Effector memory CD4-positive, alpha-beta T cell (primary cell): ENCODE measurements around the gene UVRAG.
"Not testable (repeated sequence)": the region's sequence is repeated elsewhere in the genome, so short reads cannot be mapped to it uniquely, and the experiment has no call there.

Experiments used
- DNase-seq, 3 donors: peaks; one replicate each; pipeline ENCODE4 v3.0.0-alpha.2; 2020
- H3K27ac ChIP-seq: 2 replicates; pipeline ENCODE4 v1.7.0; 2013; ENCODE audit warnings: mild to moderate bottlenecking, low read length, moderate library complexity; ENCODE audit not compliant: insufficient read depth, poor library complexity, severe bottlenecking
- H3K27me3 ChIP-seq: replicated peaks from 2 replicates; pipeline ENCODE4 v1.7.0; 2013; ENCODE audit warnings: mild to moderate bottlenecking, low read length; ENCODE audit not compliant: insufficient read depth, control insufficient read depth, poor library complexity, severe bottlenecking
- H3K36me3 ChIP-seq: 2 replicates; pipeline ENCODE4 v1.7.0; 2013; ENCODE audit warnings: mild to moderate bottlenecking, low read length, moderate library complexity; ENCODE audit not compliant: control insufficient read depth, insufficient read depth
- H3K4me1 ChIP-seq: 2 replicates; pipeline ENCODE4 v1.7.0; 2013; ENCODE audit warnings: low read length, mild to moderate bottlenecking; ENCODE audit not compliant: control insufficient read depth, insufficient read depth, poor library complexity, severe bottlenecking
- H3K4me3 ChIP-seq: 2 replicates; pipeline ENCODE4 v1.7.0; 2013; ENCODE audit warnings: low read length, low read depth, mild to moderate bottlenecking; ENCODE audit not compliant: insufficient read depth, poor library complexity, severe bottlenecking
- H3K9me3 ChIP-seq: 2 replicates; pipeline ENCODE4 v1.7.0; 2013; ENCODE audit warnings: mild to moderate bottlenecking, low read length, moderate library complexity; ENCODE audit not compliant: control insufficient read depth

Gene UVRAG

DNA sequence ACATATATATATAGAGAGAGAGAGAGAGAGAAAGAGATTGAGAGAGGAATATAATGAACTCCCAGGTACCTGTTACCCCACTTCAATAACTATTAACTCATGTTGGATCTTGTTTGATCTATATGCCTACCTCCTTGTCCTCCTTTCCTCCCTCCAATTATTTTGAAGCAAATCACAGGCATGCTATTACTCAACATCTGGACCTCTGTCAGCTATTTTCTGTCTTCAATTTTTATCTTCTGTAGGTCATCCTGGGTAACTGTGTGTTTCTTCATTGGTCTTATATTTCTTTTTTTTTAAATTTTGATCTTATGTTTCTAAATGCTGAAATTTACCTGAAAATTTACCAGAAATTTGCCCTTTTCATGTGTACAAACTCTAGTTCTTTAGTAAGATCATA is 24.8 kb downstream of the UVRAG start:
- no peak overlapping the region for H3K27ac ChIP-seq
- H3K27me3 ChIP-seq, result no peaks in the 10 kb centered on the region
- H3K4me1 ChIP-seq, result no peaks in the 10 kb centered on the region
- no peaks in the 10 kb centered on the region for H3K9me3 ChIP-seq
- no peaks in the 10 kb centered on the region for H3K36me3 ChIP-seq
- no peak for DNase-seq
- no peak overlapping the region for H3K4me3 ChIP-seq

DNA sequence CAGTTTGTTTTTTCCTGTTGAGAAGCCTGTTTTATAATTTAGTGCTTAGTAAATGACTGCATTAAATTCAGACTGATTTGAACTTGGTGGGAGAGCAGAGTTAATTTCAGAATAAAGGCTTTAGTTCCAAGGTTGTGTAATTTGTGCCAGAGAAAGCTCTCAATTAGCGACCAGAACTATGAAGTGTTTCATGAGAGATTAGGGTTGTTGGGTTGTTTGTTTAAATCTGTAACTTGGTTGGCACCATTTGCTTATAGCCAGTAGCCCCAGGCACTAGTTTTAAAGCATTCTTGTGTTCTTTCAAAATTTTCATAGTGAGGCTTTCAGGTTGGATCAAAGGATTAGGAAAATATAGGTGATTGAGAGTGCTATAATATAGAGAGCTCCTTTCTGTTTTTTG is 25.5 kb downstream of the UVRAG start:
- Histone ChIP-seq H3K4me3 (no peak overlapping the region), H3K36me3 (no peaks in the 10 kb centered on the region), H3K9me3 (no peaks in the 10 kb centered on the region), H3K27ac (no peak overlapping the region), H3K27me3 (no peaks in the 10 kb centered on the region), H3K4me1 (no peaks in the 10 kb centered on the region)
- DNase-seq, result no peak

DNA sequence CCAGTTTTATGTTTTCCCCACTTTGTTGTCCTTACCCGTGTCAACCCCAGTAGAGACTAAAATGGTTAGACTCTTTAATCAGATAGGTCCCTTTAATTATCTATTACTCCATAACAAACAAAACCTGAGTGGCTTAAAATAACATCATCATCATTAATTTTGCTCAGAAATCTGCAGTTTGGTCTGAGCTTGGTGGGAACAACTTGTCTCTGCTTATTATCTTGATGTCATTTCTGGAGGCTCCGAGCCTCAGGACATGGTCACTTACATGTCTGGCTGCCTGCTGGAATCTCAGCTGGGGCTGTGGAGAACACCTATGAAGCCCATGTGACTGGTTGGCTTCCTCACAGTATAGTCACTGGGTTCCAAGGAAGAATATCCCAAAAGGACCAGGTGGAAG is 26.7 kb downstream of the UVRAG start:
- Histone ChIP-seq H3K36me3 (no peaks in the 10 kb centered on the region), H3K4me3 (no peak overlapping the region), H3K27ac (no peak overlapping the region), H3K9me3 (no peaks in the 10 kb centered on the region), H3K4me1 (no peaks in the 10 kb centered on the region), H3K27me3 (no peaks in the 10 kb centered on the region)
- no peak for DNase-seq

- H3K4me1 ChIP-seq, result no peaks in the 10 kb centered on the region
- no peaks in the 10 kb centered on the region for H3K9me3 ChIP-seq
- DNase-seq, result no peak
- no peak overlapping the region for H3K27ac ChIP-seq
- no peak overlapping the region for H3K4me3 ChIP-seq
- H3K27me3 ChIP-seq, result no peaks in the 10 kb centered on the region
- H3K36me3 ChIP-seq, result no peaks in the 10 kb centered on the region
These were observed 30.3 kb downstream of the UVRAG start for GRCh38 chr11:75845324-75845723.

- no peak for DNase-seq
- Histone ChIP-seq H3K4me1 (no peaks in the 10 kb centered on the region), H3K4me3 (no peak overlapping the region), H3K36me3 (peaks cover 4% of the 10 kb centered on the region), H3K27ac (no peak overlapping the region), H3K27me3 (no peaks in the 10 kb centered on the region), H3K9me3 (no peaks in the 10 kb centered on the region)
These were observed 34.9 kb downstream of the UVRAG start for GRCh38 chr11:75849894-75850293.

DNA sequence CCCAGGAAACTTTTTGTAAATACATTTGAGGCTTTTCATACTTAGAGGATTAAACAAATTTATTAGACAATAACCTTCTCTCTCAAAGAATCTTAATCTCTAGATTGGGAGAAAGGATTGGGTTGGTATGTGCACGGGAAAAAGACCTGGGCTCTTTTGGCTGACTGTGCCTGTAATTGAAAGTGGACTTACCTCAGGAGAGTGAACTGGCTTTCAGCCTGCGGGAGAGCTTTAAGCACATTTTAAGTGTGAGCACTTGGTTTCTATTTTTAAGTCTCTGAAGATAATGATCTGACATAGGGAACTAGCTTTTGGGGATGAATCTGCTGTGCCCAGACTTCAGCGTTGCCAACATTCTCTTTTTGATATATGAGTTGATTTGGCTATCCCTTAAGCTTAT is 35.8 kb downstream of the UVRAG start:
- no peak for DNase-seq
- no peaks in the 10 kb centered on the region for H3K4me1 ChIP-seq
- no peak overlapping the region for H3K27ac ChIP-seq
- H3K27me3 ChIP-seq, result no peaks in the 10 kb centered on the region
- H3K9me3 ChIP-seq, result no peaks in the 10 kb centered on the region
- peaks cover 4% of the 10 kb centered on the region for H3K36me3 ChIP-seq
- no peak overlapping the region for H3K4me3 ChIP-seq

DNA sequence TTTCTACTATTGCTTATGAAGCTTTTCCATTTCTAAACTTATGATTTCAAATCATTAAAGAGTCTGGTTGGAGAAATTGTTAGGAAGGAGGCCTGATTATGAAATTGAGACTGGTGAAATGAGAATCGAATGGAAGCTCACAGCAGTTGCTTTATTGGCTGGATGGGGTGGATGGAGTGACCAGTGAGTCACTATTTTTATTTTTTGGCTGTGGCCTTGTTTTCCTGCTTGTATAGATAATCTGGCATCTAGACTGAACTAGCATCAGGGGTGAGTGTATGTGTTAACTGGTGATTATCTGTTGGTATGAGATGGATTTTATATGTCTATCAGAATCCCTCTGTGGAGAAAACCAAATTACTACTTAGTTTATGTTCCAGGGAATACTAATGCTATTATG is 36.2 kb downstream of the UVRAG start:
- Histone ChIP-seq H3K27me3 (no peaks in the 10 kb centered on the region), H3K4me3 (no peak overlapping the region), H3K36me3 (peaks cover 4% of the 10 kb centered on the region), H3K4me1 (no peaks in the 10 kb centered on the region), H3K9me3 (no peaks in the 10 kb centered on the region), H3K27ac (no peak overlapping the region)
- DNase-seq, result no peak

DNA sequence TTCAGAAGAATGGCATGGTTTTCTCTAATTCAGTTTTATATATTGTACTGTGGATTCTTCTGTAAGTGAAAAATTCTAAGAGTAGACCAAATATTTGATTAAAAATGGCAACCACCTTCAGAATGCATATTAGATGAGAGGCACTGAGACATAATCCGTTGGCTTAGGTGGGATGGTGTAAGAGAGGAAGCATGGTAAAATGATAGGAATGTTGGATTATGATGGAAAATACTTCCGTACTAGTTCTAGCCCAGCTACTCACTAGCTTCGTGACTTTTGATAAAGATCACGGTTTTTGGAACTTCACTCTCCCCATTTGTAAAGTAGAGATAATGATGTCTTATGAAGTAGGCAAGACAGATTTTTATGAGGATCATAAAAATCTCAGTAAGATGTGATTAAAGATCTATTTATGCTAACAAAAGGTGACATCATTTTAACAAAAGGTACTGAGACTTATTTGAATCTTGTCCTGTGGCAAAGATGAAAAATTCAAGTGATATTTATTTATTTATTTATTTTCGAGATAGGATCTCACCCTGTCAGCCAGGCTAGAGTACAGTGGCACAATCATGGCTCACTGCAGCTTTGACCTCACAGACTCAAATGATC is 37.5 kb downstream of the UVRAG start:
- Histone ChIP-seq H3K36me3 (peaks cover 4% of the 10 kb centered on the region), H3K27ac (no peak overlapping the region), H3K4me1 (no peaks in the 10 kb centered on the region), H3K4me3 (no peak overlapping the region), H3K27me3 (no peaks in the 10 kb centered on the region), H3K9me3 (no peaks in the 10 kb centered on the region)
- DNase-seq, result no peak

DNA sequence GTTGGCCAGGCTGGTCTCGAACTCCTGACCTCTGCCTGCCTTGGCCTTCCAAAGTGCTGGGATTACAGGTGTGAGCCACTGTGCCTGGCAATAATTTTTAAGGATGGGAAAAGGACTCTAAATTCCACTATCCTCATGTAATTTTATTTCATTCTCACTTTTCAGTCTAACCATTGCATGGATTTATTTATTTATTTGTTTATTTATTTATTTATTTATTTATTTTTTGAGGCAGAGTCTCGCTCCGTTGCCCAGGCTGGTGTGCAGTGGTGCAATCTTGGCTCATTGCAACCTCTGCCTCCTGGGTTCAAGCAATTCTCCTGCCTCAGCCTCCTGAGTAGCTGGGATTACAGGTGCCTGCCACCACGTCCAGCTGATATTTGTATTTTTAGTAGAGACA is 38.6 kb downstream of the UVRAG start:
- not testable (repeated sequence) for H3K4me1 ChIP-seq, H3K36me3 ChIP-seq, H3K27me3 ChIP-seq, DNase-seq, H3K9me3 ChIP-seq, H3K27ac ChIP-seq, H3K4me3 ChIP-seq

GRCh38 chr11:75853971-75854370 is 39.0 kb downstream of the UVRAG start:
- no peak overlapping the region for H3K27ac ChIP-seq
- no peaks in the 10 kb centered on the region for H3K9me3 ChIP-seq
- no peaks in the 10 kb centered on the region for H3K27me3 ChIP-seq
- DNase-seq, result no peak
- H3K36me3 ChIP-seq, result peaks cover 4% of the 10 kb centered on the region
- H3K4me3 ChIP-seq, result no peak overlapping the region
- H3K4me1 ChIP-seq, result no peaks in the 10 kb centered on the region

DNA sequence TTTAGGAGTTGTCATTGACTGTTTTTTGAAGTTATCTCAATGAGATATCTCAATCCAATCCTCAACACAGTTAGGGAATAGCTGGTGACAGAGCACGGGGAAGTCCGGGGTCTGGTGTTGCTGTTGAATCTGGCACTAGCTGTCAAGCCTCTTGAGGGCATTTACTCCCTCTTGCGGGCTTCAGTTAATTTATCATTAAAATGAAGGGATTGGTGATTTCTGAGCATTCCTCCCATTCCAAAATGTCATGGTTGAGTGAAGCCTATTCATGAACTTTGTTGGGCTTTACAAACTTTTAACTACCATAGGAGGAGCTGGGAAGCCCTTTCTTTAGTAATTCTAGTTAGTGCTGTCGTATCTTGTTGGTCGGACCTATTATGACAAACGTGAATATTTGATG is 40.2 kb downstream of the UVRAG start:
- H3K4me3 ChIP-seq, result no peak overlapping the region
- peaks cover 4% of the 10 kb centered on the region for H3K36me3 ChIP-seq
- no peak overlapping the region for H3K27ac ChIP-seq
- DNase-seq, result no peak
- no peaks in the 10 kb centered on the region for H3K9me3 ChIP-seq
- H3K27me3 ChIP-seq, result no peaks in the 10 kb centered on the region
- H3K4me1 ChIP-seq, result no peaks in the 10 kb centered on the region
